HG02763 (cell line): ENCODE data around the gene ZNF648.
"Not testable (repeated sequence)": the region's sequence is repeated elsewhere in the genome, so short reads cannot be mapped to it uniquely, and the experiment has no call there.

Experiments
- ATAC-seq: cut with Tn5 transposase; IDR thresholded peaks from one replicate; pipeline ENCODE4 v1.9.1; 2021; ENCODE audit warnings: mild to moderate bottlenecking, moderate library complexity; ENCODE audit not compliant: unreplicated experiment

ZNF648 gene

GRCh38 chr1:182071924-182072323 lies 10.4 kb upstream of the ZNF648 start:
- ATAC-seq: no peak

DNA sequence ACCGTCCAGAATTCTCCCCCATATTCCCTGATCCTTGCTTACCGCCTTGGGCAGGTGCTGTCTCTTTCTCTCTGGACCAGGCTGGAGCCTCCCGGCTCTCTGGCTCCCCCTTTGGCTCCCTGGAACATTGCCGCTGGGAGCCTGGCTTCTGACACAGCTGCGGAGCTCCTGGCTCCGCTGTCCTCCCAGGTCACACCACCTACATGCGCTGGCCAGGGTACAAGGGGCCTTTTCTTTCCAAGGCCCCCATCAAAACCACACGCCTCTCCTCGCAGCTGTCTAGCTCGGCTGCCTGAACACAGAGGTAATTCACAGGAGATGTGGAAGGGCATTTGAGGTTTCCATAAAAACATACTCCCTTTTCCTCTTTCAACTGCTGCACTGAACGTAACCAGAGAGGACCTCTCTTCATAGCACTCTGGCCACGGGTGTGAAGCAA lies 7.5 kb upstream of the ZNF648 start:
- no peak for ATAC-seq

GRCh38 chr1:182066934-182067333 lies 5.4 kb upstream of the ZNF648 start:
- ATAC-seq: no peak

- no peak for ATAC-seq
These were observed 3.8 kb upstream of the ZNF648 start for GRCh38 chr1:182065126-182065845.

DNA sequence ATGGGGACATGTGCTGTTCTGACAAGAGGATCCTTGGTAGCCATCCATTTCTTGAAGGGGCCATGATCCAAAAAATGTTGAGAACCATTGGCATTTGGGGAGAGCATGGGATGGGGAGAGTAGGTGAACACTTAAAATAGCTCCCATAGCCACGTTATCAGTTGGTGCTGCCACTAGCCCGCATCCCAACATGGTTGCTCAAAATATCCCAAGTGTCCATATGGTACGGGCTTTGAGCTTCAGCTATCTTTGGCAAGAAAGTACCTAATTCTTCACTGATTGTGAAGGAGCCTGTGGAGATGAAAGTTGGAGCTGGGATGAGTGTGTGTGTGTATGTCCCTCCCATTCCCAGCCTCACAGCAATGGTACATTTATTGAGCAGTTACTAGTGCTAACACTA lies 3.1 kb upstream of the ZNF648 start:
- ATAC-seq: no peak

DNA sequence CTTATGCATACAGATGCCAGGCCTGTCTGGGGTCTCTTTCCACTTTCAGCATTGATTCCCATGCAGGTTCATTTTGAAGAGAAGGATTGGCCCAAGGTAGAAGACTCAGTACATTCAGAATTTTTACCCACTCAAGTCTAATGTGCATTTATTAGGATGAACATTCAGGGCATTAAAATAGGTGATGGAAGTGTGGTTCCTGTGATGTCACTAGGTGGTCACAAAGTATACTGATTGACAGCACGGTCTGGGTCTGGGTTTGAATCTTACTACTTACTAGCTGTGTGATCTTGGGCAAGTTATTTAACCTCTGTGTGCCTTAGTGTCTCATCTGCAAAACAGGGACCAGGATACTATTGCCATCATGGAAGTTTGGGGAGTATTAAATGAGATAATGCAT lies 711 bp upstream of the ZNF648 start:
- no peak for ATAC-seq

DNA sequence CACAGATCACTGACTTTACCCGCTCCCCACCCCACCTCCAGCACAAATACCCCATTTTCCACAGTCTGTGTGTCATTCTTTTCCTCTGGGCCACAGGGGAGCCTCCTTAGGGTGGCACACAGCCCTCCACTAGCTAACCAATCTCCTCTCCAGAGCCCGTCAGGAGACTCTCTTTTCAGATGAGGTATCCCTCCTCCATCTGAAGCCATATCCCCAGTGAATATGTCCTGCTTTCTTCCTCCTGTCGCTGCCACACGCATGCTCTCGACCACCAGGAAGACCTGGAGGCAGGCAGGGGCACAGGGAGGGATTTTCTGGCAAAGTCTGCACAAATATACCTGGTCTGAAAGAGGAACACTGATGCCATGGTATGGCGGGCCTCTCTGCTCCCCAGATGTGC lies 635 bp downstream of the ZNF648 start:
- ATAC-seq: no peak

DNA sequence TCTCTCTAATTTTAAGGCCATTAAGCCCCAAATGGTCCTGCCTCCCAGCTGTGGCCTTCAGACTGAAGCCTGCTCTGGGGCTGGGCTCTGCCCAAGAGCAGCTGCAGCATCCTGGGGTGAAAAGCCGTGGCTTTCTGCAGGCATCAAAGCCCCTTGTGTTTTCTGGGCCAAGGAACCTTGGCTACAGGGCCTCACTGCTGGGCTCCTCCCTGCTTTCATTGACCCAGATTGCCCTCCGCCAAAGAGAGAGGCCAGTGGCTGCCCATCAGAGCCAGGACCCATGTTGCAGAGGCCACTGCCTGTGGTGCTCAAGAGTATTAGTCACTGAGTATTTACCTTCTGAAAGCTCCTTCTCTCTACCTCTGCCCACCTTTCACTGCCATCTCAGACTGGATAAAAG lies 1.6 kb downstream of the ZNF648 start:
- no peak for ATAC-seq

DNA sequence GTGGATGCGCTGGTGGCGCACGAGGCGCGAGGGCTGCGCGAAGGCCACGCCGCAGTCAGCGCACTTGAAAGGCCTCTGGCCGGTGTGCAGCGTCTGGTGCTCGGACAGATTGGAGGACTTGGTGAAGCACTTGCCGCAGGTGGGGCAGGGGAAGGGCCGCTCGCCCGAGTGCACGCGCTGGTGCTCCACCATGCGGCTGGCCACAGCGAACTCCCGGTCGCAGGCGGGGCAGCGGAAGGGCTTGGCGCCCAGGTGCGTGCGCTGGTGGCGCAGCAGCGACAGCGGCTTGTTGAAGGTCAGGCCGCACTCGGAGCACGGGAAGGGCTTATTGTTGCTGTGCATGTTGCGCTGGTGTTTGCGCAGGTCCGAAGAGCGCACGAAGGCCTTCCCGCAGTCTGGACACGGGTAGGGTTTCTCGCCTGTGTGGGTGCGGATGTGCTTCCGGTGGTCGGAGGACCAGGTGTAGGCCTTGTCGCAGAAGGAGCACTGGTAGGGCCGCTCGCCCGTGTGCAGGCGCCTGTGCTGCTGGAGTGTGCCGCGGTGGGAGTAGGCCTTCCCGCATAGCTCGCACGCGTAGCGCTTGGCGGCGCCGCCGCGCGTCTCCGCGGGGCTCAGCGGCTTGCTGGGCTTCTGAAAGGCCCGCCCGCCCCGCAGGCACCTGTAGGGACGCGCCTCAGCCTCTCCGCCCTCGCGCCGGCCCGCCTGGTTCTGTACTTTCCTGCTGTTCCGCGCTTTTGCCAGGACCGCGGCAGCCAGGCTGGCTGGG lies 4.7 kb downstream of the ZNF648 start:
- no peak for ATAC-seq

DNA sequence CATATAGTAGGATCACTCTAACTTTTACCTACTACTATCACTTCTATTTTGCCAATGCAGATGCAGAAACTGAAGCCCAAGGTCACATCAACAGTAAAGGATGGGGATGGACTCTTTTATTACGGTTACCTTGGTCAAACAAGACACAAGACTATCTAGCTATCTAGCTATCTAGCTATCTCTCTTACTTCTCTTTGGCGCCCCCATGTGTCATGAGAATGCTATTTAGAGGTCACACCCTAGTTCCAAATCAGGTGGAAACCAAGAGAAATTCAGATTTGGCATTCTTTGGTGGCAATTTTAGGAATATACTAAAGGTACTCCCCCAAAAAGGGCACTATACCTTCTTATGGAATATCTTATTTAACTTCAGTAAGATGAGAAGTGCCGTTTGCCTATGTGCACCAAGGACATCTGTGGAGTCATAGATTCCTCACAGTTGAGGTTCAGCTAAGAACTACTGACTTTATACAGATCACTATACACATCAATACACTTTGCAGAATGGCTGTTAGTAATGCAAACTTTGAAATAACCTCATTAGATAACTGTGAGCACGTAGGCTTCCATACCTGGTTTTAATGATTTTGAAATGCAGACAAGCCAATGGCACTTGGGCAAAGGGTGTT lies 6.7 kb downstream of the ZNF648 start:
- ATAC-seq: no peak

- no peak for ATAC-seq
These were observed 9.2 kb downstream of the ZNF648 start for GRCh38 chr1:182052355-182052754.

DNA sequence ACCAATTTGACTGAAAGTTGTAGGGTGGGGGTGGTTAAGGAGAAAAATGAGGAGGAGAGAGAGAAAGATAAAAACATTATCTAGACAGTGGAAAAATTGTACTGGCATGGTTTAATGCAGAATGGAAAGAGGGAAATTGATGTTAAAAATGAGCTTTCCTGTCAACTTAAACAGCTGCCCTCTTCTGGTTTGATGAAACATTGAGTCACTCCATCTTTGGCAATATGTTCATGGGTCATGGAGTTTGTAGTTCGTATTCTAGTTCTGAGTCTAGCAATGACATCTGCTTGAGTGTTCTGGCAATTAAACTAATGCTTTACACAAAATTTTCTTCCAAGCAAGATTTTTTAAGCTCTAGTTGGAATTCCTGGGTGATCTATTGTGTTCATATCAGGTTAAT lies 9.6 kb downstream of the ZNF648 start:
- ATAC-seq: no peak

- ATAC-seq: no peak
These were observed 10.7 kb downstream of the ZNF648 start for GRCh38 chr1:182050481-182051448.

DNA sequence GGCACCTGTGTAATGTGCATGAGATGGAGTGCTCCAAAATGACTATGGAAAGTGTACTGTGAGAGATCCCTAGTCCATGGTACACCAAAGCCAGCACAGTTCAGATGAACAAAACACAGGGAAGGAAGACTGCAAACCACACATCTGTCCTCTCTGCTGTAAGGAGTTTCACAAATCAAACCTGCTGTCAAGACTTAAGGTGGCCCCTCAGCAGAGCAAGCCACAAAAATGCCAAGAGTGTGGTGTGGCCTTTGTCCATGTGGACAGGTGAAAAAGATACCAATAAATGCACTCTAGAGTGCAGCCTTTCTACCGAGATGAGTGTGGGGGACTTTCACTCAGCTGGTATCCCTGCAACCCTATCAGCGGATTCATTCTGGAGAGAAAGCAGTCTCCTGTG lies 12.9 kb downstream of the ZNF648 start:
- ATAC-seq: no peak

DNA sequence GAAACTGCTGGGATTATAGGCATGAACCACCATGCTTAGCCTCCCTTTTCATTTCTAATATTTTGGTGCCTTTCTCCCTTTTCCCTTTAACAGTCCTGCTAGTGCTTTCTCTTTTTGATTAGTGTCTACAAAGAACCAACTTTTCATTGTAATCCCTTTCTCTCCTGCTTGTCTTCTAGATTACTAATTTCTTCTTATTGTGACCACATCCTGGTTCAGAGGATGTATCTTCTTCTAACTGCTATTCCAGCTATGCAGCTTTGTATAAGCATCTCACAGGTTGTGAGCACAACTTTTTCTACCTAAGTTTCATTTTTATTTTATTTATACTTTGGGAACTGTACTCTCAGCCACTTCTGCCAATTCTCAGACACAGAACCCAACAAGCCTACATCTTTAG lies 14.7 kb downstream of the ZNF648 start:
- ATAC-seq: no peak

- ATAC-seq: not testable (repeated sequence)
These were observed 16.0 kb downstream of the ZNF648 start for GRCh38 chr1:182045481-182045880.

- ATAC-seq: no peak
These were observed 19.9 kb downstream of the ZNF648 start for GRCh38 chr1:182041615-182042014.

DNA sequence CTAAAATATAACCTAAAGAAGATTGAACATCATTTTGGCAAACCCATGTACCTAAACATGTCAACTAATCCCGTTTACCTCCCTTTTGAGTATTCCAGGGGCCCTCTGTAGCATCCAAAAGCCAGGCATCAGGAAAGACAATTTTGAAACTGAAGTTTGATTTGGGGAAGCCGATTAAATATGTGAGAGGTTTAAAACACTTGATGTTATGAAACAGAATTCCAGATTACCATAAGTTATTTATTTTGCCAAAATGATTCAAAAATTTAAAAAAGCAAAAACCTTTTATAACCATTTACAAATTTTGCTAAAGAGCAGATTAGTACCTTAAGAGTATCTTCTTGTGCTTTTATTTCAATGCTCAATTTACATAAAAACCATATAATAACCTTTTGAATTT lies 23.3 kb downstream of the ZNF648 start:
- ATAC-seq: no peak

DNA sequence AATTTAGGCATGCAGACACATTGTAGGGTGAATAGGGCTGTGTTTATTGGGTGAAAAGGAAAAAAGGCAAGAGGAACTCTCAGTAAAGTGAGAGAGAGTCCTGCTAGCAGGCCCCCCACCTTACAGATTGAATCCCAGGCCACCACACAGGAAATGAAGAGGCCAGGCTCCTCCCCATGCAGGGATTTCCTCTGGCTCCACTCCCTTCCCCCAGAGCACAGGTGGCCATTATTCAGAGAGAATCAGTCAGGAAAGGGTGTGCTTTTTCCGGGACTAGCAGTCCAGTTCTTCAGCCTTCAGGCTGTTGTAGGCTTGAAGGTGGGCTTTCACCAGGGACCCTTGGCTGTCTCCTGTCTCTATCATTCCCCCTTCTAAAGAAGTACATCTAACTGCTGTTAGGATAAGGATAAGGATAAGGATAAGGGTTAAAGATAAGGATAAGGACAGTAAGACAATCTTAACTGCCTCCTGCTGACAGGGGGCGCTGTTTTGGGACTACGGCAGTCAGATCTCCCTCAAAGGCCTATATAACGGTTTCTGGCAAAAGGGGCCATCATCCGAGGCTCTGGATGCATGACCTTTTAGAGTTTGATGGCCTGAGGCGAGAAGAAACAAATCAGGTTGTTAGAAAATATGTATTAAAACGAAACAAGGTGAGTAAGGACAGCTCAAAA lies 26.3 kb downstream of the ZNF648 start:
- ATAC-seq: no peak

DNA sequence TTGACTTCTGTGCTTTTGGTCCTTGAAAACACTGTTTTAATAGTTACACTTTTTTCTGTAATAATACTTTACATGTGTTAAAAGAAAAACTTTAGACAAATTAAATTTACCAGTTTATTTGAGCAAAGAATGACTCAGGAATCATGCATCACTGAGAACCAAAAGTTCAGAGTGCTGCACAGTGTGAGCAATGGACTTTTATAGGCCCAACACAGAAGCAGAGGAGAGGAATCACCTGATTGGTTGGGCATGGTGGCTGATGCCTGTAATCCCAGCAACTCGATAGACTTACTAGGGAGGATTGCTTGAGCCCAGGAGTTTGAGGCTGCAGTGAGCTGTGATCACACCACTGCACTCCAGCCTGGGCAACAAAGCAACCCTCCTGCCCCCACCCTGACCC lies 29.3 kb downstream of the ZNF648 start:
- ATAC-seq: no peak
